HG03108 (cell line): ENCODE data around the gene IGDCC3.
"Not testable (repeated sequence)": the region's sequence is repeated elsewhere in the genome, so short reads cannot be mapped to it uniquely, and the experiment has no call there.

Source experiments
- ATAC-seq: cut with Tn5 transposase; IDR thresholded peaks from one replicate; pipeline ENCODE4 v1.9.1; 2021; ENCODE audit warnings: moderate library complexity; ENCODE audit not compliant: unreplicated experiment

The IGDCC3 gene

DNA sequence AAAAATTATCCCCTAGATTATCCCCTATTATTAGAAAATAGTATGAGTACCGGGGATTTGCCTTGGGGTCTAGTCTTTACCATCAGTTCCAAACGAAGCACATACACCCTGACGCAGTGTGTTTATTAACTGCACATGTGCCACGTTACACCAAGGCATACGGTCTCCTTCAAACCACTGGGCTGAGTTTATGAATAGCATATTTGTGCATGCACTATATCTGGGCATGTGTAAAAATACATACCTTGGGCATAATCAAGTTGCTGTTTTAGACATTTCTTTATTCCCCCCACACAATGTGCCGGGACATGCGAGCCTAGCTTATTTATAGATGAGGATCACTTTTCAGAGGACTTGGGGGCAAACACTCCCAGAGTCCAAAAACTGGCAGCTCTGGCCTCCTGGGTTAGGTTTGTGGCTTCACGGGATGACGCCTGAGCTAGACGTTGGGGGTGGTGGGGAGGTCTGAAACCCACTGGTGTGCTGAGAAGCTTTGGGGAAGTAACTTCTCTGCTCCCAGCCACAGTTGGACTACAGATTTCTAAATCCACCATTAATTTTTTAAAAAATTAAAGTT, 28.7 kb upstream of the IGDCC3 start:
- no peak for ATAC-seq

DNA sequence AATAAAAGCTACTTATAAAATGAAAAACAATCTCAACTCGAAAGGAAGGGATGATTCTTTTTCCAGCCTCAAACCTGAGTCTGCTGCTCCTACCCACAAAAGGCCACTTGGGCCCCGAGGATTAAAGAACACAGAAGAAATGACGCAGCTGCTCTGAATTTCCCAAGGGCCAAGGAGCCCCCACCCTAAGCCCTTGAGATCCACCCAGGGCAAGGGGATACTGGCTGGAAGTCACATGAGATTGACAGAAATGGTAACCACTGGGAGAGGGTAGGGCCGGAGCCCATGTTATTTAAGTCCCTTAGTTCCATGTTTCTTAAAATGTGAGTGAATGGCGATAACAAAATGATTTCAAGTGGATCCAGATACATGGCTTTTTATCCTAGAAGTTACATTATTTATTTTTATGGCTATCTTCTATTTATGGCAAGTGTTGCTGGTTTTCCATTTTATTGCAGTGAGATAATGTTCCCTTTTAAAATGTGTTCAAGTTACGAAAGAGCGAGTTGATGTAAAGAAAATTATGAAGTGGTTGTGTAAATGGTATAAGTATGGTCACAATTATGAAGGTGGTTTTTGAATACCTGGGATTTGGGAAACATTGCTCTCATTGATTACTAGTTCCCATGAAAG, 28.1 kb upstream of the IGDCC3 start:
- ATAC-seq: no peak

DNA sequence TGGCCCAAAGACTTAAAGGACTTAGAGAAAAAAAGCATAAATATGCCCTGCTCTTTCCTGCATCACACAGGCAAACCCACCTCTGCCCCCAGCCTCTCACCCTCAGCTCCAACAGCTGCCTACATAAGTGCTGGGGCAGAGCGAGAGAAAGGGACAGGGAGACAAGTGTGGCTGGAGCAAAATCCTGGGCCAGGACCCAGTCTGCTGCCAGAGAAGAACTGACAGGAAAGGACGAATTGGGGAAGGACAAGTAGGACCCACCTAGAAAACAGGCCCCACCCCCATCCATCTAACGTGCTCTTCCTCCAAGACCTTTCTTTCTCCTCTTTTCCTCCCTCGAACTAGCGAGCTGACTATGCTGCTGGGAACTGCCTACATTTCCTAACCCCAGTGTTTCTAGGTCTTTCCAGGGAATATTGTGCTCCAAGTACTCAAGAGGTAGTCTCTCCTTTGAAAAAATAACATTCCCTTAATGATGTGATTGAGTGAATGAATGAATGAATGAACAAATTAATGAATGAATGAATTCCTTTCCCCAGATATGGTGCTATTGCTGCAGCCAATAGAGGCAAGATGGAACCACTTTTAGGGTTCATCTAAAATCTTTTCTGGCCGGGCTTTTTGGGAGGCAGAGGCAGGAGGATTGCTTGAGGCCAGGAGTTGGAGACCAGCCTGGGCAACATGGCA, 26.5 kb upstream of the IGDCC3 start:
- no peak for ATAC-seq

DNA sequence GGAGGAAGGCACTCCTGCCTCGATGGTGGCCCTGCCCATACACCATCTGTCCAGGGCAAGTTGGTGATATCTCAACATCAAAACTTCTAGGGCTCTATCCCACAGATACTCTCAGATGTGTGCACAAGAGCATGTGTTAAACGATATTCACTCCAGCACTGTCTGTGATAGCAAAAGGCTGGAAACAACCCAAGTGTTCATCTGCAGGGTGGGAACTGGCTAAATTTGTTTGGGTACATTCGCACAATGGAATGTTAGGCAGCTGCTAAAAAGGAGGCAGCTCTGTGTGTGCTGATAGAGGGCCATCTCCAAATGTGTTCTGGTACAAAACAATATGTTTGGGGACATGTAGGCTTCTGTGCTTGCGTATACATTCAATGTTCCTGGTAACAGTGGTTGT, 25.2 kb upstream of the IGDCC3 start:
- no peak for ATAC-seq

DNA sequence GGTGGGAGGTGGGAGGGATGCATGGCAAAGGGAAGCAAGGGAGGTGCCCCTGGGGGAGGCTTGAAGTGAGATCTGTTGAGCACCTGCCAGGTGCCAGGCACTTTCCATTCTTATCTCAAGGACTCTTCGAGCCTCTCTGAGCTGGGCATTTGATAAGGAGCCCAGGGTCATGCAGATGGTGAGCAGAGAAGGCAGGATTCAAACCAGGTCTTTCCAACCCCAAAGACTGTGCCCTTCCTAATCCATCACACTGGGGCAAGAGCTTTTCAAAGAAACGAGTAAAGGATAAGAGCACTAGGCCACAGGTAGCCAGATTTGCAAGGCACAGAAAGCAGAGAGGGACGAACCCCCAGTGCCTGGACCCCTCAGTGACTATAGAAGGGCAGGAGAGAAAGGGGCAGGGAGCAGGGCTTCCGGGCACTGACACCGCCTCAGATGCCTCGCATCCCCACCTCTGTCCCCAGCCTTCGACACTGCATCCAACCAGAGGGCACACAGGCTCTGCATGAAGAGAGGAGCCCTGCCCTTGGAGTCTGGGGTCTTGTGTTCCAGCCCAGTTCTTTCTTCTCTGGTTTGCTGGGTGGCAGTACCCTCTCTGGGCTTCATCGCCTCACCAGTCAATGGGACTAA, 23.9 kb upstream of the IGDCC3 start:
- ATAC-seq: no peak

DNA sequence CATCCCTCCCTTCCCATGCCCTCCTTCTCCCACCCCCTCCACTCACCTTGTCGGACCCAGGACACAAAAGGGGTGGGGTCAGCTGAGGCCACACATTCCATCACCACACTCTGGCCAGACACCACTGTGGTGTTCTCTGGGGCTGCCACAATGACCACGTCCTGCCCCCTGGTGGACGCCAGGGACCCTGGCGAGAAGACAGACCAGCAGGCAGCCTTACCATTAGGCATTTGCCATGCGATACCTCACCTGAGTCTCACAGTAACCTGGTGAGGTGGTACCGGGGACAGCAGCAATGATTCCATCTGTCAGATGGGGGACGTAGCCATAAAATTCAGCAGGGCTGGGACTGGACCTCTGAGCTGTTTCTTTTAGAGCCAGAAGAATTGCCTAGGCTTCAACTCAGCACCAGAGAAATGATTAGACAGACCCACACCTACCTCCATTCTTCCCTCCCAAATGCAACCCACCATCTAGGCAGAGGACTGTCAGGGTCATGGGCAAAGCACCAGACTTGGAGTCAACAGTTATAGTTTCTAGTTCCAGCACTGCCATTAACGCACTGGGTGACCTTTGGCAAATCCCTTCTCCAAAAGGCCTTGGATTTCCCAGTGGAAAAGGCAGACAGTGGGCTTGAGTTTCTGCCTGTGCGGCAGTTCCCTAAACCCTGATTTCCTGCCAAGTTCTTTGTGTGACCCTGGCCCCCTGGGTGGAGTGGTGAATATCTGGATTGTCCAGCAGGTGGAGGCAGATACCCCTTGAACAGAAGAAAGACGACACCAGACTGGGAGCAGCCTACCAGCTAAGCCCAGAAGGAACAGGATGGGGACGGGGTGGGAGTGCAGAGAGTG, 23.2 kb upstream of the IGDCC3 start:
- ATAC-seq: no peak

DNA sequence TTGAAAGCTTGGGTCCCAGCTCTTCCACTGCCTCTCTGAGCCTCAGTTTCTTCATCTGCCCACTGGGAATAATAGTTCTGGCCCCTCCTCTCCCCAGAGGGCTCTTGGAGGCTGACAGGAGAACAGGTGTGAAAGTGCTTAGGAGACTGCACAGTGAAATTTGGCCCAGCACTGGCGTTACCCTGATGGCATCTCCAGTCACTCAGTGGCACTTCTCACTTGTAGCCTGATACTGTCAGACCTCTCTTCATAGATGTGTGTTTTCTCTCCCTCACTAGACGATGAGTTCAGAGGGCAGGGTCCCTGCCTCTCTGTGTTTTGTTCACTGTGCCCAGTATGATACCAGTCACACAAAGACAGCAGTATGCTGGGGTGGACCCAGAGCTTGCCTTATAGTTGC, 22.2 kb upstream of the IGDCC3 start:
- no peak for ATAC-seq

DNA sequence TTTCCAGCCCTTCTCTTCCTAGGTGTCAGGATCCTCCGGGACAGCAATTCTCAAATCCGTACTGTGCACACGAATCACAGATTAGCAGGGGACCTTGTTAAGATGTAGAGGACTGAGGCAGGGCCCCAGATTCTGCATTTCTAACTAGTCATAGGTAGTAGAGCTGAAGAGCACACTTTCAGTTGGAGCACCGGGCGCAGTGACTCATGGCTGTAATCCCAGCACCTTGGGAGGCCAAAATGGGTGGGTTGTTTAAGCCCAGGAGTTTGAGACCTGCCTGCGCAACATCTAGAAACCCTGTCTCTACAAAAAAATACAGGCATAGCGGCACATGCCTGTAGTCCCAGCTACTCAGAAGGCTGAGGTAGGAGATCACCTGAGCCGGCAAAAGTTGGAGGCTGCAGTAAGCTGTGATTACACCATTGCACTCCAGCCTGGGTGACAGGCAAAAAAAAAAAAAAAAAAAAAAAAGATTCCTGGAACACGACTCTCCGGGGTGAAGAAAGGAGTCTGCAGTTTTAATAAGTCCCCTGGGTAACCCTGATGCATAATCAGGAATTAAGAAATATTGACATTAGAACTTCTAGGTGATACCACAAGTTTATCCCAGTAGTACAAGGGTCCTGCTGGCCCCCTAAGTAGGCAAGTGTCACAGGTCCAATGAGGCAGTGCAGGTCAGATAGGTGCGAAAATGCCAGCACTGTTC, 21.4 kb upstream of the IGDCC3 start:
- no peak for ATAC-seq

DNA sequence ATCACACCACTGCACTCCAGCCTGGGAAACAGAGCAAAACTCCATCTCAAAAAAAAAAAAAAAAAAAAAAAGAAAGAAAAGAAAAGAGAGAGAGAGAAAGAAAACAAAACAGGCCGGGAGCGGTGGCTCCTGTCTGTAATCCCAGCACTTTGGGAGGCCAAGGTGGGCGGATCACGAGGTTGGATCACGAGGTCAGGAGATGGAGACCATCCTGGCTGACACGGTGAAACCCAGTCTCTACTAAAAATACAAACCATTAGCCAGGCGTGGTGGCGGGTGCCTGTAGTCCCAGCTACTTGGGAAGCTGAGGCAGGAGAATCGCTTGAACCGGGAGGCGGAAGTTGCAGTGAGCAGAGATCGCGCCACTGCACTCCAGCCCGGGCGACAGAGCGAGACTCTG, 20.7 kb upstream of the IGDCC3 start:
- ATAC-seq: not testable (repeated sequence)

DNA sequence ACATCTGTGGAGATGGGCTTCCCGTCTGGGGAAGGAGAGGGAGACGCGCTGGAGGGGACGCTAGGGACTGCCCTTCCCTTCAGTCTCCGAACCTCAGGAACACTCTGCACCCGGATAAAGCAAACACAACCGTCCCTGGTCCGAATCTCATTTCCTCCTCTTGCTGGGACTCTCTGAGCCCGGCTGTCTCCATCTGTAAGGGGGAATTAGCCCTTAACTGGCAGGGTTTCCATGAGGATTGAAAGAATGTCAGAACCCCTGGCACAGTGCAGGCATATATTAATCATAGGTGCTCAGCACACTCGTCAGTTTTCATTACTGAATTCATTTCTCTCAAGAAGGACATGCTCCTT, 19.1 kb upstream of the IGDCC3 start:
- ATAC-seq: no peak

DNA sequence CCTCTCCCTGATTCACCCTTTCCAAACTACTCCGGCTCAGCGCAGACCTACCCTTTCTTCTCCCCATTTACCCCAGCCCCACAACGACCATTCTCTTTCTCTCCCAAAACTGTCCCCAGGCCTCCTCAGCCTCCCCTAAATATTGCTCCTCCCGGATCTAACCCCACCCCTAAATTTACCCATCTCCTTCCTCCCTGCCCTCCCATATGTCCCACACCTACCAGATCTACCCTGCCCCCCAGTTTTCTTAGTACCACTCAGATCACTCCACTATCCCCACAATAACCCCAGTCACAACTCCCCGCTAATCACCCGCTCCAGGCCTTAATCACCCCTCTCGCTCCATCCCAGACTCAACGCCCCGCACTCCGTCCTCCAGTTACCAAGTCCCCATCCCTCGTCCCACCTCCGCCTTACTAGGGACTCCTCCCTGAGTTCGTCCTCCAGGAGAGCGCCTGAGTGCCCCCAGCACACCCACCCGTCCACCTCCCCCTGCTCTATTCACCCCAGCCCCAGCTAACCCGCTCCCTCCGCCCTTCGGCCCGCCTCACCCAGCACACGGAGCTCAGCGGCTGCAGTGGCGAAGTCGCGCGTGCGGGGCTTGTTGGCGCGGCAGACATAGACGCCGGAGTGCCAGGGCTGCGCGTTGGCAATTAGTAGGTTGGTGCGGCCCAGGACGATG, 18.6 kb upstream of the IGDCC3 start:
- ATAC-seq: no peak

DNA sequence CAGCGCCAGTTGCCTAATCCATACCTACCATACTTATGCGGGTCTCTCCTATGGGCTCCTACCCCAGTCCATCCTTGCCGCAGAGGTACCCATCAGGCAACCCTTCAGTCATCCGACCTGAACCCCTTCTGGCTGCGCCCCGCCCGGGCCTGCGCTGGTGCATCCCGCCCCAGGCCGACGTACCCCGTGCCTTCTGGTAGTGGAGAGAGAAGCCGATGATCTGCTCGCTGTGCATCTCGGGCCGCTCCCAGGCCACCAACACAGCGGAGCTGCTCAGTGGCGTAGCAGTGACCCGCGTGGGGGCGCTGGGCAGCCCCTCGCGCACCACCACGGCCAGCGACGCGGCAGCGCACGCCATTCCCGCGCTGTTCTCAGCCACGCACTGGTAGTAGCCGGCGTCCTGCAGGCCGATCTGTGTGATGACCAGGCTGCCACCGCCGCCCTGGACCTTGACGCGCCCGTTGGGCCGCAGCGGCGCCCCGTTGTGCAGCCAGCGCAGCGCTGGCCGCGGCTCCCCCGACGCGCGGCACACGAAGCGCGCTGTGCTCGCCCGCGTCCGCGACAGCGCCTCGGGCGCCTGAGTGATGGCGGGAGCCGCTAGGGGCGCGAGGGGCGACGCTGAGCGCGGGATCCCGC, 17.9 kb upstream of the IGDCC3 start:
- ATAC-seq: no peak

DNA sequence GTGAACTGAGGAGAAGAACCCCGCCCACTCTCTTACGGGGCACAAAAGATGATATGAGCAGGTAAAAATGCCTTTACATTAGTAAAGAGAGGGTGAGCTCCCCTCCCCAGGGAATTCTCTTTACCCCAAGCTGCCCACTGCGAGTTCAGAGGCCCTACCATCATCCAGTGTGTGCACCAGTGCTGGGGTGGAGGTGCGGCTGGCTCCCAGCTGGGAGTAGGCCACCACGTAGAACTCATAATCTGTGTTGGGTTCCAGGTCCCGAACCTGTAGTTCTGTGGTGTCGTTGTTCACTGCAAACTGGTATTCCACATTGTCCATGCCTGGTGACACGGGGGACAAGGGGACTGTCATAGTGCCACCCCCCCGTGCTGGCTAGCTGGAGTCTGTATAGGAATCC, 17.1 kb upstream of the IGDCC3 start:
- ATAC-seq: no peak

DNA sequence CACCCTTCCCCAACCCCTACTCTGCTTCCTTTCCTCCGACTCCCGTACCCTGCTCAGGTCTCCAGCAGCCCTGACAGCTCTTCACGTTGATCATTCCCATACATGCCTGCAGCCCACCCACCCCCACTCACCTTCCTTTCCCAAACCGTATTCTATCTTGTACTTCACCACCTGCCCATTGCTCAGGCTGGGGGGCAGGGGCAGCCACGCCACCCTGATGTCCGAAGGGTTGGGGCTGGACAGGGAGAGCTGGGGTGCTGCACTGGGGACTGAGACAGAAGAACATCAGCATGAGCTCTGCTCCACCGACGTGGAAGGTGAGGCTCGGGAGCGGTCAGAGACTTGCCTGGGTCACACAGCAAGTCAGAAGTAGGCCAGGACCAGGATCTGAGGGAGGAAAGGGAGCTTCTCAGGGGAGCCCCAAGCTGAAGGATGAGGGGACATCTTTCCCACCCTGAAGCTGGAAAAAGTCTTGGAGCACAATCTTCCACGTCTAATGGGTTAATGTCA, 16.5 kb upstream of the IGDCC3 start:
- no peak for ATAC-seq

DNA sequence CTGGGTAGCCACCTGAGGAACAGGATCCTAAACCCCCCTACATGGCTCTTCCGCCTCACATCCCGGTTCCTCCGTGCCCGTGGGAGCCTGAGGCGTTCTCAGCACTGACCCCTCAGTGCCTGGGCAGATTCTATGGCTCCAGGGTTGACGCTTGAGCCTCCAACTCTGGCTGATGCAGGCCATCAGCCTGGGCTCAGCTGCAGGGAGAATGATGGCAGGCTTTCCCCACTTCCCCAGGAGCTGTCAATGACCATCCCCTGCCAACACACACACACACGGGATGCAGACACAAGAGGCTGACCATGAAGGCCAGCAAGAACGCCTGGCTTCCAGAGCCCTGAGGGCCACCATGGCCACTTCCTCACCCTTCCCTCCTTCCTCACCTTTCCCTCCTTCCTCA, 15.8 kb upstream of the IGDCC3 start:
- no peak for ATAC-seq

DNA sequence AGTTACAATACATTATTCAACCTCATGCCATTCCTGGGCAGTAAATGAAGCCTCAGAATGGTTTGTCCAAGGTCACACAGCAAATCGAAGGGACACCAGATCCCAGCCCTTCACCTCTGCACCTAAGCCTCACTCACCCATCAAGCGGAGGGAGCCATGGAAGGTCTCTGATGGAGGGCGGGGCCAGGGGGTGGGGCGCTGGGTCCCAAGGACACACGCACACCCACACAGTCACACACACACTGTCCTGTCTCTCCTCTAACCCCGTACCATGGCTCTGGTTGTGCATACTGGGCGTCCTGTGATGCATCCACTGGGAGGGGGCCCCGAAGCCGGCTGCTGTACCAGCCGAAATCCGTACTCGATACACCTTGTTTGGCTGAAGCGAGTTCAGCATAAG, 15.3 kb upstream of the IGDCC3 start:
- ATAC-seq: no peak

DNA sequence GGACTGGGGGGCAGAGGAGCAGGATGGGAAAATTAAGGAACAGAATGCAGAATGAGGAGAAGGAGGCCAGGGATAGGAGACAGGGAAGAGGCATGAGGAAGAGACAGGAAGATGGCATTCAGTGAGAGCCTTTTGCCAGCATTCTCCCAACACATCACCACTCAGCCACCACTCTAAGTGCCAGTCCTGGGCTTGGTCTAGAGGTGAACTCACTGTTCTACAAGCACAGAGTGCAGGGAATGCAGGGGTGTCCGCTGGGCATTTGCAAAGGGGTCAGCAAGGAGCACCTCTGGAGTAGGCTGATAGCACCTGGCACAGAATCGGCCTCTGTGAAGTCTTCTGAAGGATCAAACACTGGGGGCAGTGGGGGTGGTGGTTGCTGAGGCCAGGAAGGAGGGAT, 14.6 kb upstream of the IGDCC3 start:
- ATAC-seq: no peak

DNA sequence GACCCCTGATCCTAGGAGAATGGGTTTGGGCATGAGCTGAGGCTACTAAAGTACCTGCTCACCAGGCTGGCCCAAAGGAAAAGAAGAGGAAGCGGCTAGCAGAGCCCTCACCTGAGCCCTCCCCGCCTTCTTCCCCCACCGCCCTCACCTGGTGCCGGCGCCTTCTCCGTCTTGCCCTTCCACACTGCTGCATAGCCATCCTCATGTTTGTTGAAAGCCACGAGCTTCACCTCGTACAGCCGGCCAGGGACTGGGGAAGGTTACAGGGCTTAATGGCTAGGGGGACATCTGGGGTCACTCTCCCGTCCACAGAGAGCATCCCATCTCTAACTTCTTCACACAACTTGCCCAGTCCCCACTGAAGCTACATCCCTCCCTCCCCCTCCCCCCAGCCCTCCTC, 13.9 kb upstream of the IGDCC3 start:
- ATAC-seq: no peak

DNA sequence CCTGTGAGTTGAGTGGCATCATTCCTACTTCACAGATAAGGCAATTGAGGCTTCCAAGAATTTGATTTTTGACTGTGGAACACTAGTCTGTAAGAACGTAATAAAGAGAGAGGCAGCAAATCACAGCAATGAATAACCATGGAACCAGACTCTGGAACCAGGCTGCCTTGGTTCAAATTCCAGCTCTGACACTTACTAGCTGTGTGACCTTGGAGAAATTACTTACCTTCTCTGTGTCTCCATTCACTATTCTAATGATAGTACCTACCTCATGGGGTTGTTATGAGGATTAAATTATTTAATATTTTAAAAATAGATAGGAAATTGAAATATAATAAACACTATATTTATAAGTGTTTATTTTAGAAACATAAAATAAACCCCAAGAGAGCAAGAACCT, 12.6 kb upstream of the IGDCC3 start:
- ATAC-seq: no peak

DNA sequence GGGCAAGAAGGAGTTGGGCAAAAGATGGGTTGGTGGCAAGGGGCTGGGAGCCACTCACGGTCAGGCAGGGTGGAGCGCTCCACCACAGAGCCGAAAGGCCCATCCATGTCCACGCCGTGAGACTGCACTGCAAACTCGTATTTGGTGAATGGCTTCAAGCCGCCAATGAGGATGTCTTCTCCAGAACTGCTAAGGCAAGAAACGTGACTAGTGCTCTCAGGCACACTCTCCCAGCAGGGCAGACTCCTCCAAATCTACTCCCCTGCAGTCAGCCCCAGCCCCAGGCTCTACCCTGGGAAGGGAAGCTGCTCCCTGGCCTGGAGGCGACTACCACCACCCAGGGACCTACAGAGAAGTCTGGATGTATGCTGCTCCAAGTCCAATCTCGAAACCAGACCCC, 11.4 kb upstream of the IGDCC3 start:
- no peak for ATAC-seq
